ENCODE data around the gene BMP6.

Gene BMP6

GRCh38 chr6:7832904-7833750 lies 107.2 kb downstream of the BMP6 start:
- DNase-seq: no peak

GRCh38 chr6:7833751-7834070 lies 107.8 kb downstream of the BMP6 start:
- DNase-seq: no peak

GRCh38 chr6:7836371-7837026 lies 110.6 kb downstream of the BMP6 start:
- DNase-seq: no peak

- no peak for DNase-seq
These were observed 116.0 kb downstream of the BMP6 start for GRCh38 chr6:7841781-7842468.

- no peak for DNase-seq
These were observed 121.3 kb downstream of the BMP6 start for GRCh38 chr6:7846966-7847818.

- no peak for DNase-seq
These were observed 122.3 kb downstream of the BMP6 start for GRCh38 chr6:7848229-7848628.

GRCh38 chr6:7851780-7852179 lies 125.9 kb downstream of the BMP6 start:
- DNase-seq: no peak

GRCh38 chr6:7859591-7859990 lies 133.7 kb downstream of the BMP6 start:
- no peak for DNase-seq

- DNase-seq: no peak
These were observed 139.9 kb downstream of the BMP6 start for GRCh38 chr6:7865781-7866180.

- no peak for DNase-seq
These were observed 140.6 kb downstream of the BMP6 start for GRCh38 chr6:7866526-7866925.

GRCh38 chr6:7868926-7869325 lies 143.0 kb downstream of the BMP6 start:
- DNase-seq: no peak

- no peak for DNase-seq
These were observed 152.6 kb downstream of the BMP6 start for GRCh38 chr6:7878401-7878964.

GRCh38 chr6:7879043-7879442 lies 153.1 kb downstream of the BMP6 start:
- DNase-seq: no peak

GRCh38 chr6:7879579-7879978 lies 153.7 kb downstream of the BMP6 start:
- no peak for DNase-seq

- no peak for DNase-seq
These were observed 154.2 kb downstream of the BMP6 start for GRCh38 chr6:7879980-7880717.

- no peak for DNase-seq
These were observed 154.8 kb downstream of the BMP6 start for GRCh38 chr6:7880718-7881107.

- DNase-seq: no peak
These were observed 156.0 kb downstream of the BMP6 start for GRCh38 chr6:7881765-7882500.

GRCh38 chr6:7882505-7883257 lies 156.8 kb downstream of the BMP6 start:
- DNase-seq: no peak

GRCh38 chr6:7883381-7883780 lies 157.5 kb downstream of the BMP6 start:
- DNase-seq: no peak

- DNase-seq: no peak
These were observed 160.2 kb downstream of the BMP6 start for GRCh38 chr6:7886132-7886531.

All from cerebellar nuclear complex (tissue), 1 donor.